Coronary artery (tissue), 2 donors: ENCODE results near the gene HOXB9.
A peak's percentile ranks its signal among the peaks of the same experiment; 100 is the strongest.

ENCODE experiments used
- DNase-seq: peaks from one replicate; pipeline ENCODE4 v3.0.0-alpha.2; 2017; ENCODE audit warnings: low spot score
- H3K27ac ChIP-seq, 2 donors: fragments of 200-600 bp; sonication (generic); one replicate each; pipeline ENCODE4 v1.5.1; 2016 to 2019
- H3K4me3 ChIP-seq: fragments of 200-600 bp; sonication (generic); 2 replicates; pipeline ENCODE4 v1.5.1; 2016; ENCODE audit warnings: mild to moderate bottlenecking, moderate library complexity
- TF ChIP-seq, protein P1 (sequence below): fragments of 200-600 bp; sonication (generic); IDR thresholded peaks from one replicate; pipeline ENCODE4 v1.5.1; 2019; ENCODE audit warnings: antibody characterized with exemption

Gene HOXB9

DNA sequence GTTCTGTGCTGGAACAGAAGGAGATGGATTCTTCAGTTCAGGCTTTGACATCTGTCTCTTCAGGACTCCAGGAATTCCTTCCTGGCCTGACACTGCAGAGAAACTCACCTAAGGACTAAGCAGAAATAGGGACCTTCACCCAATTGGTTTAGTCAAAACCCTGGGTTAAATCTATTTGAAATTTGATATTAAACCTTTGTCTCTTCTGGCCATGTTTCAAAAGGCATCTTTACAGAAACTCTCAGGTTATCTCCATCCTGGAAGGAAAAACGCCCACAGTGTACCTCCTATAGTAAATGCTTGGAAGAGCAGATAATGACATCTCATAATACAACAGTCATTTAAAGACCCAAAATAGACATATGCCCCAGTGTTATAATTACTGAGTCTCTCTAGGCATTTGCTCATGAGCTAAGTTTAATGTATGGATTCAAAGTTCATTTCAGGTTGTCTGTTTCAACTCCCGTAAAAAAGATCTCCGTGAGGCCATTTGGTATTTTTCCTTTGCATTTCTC is 42.4 kb downstream of the HOXB9 start:
- no peak for DNase-seq
- TF ChIP-seq, protein P1, sequence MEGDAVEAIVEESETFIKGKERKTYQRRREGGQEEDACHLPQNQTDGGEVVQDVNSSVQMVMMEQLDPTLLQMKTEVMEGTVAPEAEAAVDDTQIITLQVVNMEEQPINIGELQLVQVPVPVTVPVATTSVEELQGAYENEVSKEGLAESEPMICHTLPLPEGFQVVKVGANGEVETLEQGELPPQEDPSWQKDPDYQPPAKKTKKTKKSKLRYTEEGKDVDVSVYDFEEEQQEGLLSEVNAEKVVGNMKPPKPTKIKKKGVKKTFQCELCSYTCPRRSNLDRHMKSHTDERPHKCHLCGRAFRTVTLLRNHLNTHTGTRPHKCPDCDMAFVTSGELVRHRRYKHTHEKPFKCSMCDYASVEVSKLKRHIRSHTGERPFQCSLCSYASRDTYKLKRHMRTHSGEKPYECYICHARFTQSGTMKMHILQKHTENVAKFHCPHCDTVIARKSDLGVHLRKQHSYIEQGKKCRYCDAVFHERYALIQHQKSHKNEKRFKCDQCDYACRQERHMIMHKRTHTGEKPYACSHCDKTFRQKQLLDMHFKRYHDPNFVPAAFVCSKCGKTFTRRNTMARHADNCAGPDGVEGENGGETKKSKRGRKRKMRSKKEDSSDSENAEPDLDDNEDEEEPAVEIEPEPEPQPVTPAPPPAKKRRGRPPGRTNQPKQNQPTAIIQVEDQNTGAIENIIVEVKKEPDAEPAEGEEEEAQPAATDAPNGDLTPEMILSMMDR, result no peak
- no peak overlapping the region for H3K4me3 ChIP-seq
- H3K27ac ChIP-seq, result no peak overlapping the region

DNA sequence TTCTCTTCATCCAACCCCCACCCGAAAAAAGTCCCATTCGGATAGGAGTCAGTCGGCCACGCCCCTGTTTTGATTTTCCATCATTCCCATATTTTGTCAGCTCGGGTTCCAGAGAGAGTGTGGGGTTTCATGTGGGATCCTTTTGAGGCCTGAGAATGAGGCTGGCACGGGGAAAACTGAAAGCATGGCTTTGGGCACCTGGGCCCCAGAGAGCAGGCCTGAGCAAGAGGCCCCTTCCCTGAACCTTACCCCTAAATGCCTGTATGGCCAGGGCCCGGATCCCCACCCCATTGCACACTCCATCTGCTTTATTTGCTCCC is 43.4 kb downstream of the HOXB9 start:
- TF ChIP-seq, protein P1, result no peak
- Histone ChIP-seq H3K4me3 (no peak overlapping the region), H3K27ac (peak overlapping the region in 1 of 2 donors; percentile 38)
- DNase-seq, result no peak

DNA sequence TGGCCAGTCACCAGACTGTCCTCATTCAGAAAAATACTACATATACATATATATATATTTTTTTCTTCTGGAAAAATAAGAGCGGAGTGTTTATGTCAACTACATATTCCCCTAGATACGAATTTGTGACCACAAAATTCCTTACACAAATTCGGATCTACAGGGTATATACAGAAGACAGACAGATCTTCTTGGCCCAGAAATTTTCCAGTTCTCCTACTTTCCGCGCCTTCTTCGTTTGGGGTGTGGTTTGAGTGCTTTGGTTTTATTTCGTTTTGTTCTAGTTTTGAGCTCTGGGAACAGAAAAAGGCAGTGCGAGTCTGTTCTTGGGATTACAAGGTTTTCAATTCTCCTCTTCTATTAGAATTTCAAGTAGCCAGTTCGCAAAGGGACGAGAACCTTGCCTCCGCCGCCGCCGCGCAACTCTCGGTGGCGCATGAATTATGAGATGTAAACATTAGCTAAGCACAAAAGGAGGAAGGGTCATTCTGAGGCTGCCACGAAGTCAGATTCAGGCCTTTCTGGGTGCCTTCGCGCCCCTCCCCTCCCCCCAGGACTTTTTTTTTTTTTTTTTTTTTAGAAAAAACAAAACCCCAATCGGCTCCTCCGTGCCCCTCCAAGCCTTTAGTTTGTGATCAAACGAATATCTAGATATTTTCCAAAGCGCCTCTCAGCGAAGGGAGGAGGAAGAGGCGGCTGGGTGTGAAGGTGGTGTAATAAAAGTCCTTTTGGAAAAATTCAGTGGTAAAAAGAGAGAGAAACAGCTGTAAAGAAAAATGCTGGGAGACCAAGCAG is 46.2 kb downstream of the HOXB9 start:
- no peak for DNase-seq
- peak overlapping the region in 1 of 2 donors; percentile 82 for H3K27ac ChIP-seq
- H3K4me3 ChIP-seq, result no peak overlapping the region
- TF ChIP-seq, protein P1, result no peak

DNA sequence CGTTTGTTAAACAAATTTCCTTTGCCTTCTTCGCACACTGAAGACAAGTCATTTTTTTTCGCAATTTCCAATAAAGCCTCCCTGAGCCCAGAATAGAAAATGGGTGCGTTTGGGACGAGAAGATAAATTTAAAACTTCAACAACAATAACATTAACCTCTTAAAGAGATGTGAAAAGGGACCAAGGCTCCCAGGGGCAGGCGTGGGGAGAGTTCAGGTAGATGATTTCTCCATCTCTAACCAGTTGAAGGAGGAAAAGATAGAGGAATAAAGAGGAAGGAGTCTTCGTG is 46.7 kb downstream of the HOXB9 start:
- Histone ChIP-seq H3K27ac (no peak overlapping the region), H3K4me3 (no peak overlapping the region)
- no peak for DNase-seq
- TF ChIP-seq, protein P1, result no peak

DNA sequence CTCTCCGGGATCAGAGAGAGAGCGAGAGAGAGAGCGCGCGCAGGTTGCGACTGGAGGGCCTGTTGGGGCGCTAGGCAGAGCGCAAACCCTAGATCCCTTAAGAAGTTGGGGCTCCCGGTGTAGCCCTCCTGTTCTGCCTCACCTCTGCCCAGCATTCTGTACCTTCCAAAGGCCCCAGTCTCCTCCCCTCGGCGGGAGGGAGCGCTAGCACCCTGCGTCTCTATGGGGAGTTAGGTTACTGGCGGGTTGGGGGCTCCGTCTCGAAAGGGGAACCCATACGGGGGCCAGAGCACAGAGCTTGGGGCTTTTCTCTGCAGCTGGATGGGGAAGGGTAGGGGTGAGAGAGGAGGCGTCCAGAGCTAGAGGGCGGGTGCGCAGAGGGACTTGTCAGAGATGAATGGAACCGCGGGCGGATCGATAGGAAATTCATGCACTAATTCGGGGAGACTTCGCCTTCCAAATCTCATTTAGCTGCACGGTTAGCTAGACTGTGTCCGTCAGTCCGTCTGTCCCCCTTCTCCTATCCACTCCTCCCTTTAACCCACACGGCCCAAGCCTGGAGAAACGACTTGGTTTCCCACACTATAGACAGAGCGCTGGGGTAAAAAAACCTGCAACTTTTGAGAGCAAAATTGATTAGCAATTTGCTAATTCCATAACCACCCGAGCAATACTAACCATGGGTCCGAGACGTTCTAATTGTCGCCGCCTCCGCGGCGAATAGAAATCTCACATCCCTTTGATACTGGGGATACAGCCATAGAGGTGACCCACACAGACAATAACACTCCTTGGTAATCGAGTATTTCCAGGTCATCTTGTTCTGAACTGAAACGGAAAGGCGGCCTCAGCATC is 47.3 kb downstream of the HOXB9 start:
- H3K4me3 ChIP-seq, result peak overlapping the region; percentile 82
- DNase-seq, result no peak
- TF ChIP-seq, protein P1, result no peak
- peak overlapping the region; percentile 42 to 88 for H3K27ac ChIP-seq

DNA sequence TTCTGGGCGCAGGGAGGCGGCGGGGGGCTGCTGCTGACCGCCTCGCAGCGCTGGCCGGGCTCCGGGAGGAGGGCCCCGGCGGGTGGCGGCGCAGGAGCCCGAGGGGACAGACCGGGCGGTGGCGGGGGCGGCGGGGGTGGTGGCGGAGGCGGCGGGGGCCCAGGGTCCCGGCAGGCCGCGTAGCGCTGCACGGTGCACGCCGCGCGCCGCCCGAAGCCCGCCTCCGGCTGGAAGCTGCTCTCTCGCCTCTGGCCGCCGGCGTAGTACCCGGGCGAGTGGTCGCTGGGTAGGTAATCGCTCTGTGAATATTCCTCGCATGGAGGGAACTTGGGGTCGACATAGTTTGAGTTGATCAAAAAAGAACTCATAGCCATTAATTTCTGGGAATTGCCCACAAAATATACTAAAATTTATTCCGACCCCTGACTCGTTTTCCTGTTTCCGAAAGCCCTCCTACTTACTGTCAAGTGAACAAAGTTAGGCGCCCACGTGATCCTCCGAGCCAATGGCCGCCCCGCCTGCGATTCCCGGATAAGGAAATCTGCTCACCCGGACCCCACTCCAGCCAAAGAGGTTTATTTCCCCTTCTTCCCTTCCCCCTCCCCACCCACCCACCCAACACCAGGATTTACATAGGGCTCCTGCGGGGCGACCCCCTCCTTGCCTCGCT is 48.1 kb downstream of the HOXB9 start, which contains the start of gene HOXB4:
Gene HOXB4 (minus strand): TSS at position 405 of the 670 bp plus-strand sequence. CDS start 31 bp downstream, at position 374.
- Histone ChIP-seq H3K4me3 (peak within 1 kb of the TSS; percentile 82), H3K27ac (peak within 1 kb of the TSS; percentile 42 to 88)
- no peak for DNase-seq

More for the DNA sequence above, 48.1 kb downstream of the HOXB9 start, which contains the start of gene HOXB4:
- TF ChIP-seq, protein P1, result no peak
